ENCODE data around the gene IL23R.

Gene IL23R

DNA sequence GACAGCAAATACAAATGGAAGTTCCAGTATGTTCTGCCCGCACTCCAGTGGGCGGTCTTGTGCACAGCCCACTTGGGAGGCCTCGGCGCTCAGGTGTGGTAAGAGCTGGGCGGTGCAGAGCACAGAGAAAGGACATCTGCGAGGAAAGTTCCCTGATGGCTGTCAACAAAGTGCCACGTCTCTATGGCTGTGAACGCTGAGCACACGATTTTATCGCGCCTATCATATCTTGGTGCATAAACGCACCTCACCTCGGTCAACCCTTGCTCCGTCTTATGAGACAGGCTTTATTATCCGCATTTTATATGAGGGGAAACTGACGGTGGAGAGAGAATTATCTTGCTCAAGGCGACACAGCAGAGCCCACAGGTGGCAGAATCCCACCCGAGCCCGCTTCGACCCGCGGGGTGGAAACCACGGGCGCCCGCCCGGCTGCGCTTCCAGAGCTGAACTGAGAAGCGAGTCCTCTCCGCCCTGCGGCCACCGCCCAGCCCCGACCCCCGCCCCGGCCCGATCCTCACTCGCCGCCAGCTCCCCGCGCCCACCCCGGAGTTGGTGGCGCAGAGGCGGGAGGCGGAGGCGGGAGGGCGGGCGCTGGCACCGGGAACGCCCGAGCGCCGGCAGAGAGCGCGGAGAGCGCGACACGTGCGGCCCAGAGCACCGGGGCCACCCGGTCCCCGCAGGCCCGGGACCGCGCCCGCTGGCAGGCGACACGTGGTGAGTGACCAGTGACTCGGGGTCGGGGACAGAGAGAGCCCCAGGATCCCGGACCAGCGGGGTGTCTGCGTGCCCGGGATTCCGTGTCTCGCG, 141.2 kb downstream of the IL23R start, which contains the start of gene IL12RB2:
TSS of gene IL12RB2 (plus strand) at position 623 of the 810 bp plus-strand sequence. CDS start 12,496 bp downstream, outside the sequence.
- peak; percentile 6 for DNase-seq

GRCh38 chr1:67308136-67308535, 141.9 kb downstream of the IL23R start:
- no peak for DNase-seq

Measured in DMS79 treated with DMSO at 0.1 percent for 48 hours (cell line).